Loucy (cell line): Measurements from ENCODE around the gene CTNND2.

Experiments
- H2AFZ ChIP-seq: fragments of 200-600 bp; sonication (generic); 2 replicates; pipeline ENCODE4 v1.6.0; 2016; ENCODE audit warnings: antibody characterized with exemption, mild to moderate bottlenecking, low read length, moderate library complexity
- H3F3A ChIP-seq: fragments of 200-600 bp; 2 replicates; pipeline ENCODE4 v1.6.0; 2016; ENCODE audit warnings: antibody characterized with exemption, low read depth, mild to moderate bottlenecking
- H3K27me3 ChIP-seq: fragments of 200-600 bp; sonication (generic); 2 replicates; pipeline ENCODE4 v1.6.1; 2014; ENCODE audit warnings: low read length, mild to moderate bottlenecking; ENCODE audit not compliant: insufficient read depth, poor library complexity, severe bottlenecking
- H3K36me3 ChIP-seq: fragments of 200-600 bp; sonication (generic); 2 replicates; pipeline ENCODE4 v1.6.1; 2016; ENCODE audit warnings: low read length; ENCODE audit not compliant: insufficient read depth
- H3K4me1 ChIP-seq: fragments of 200-600 bp; sonication (generic); 2 replicates; pipeline ENCODE4 v1.5.1; 2014; ENCODE audit warnings: low read length, mild to moderate bottlenecking; ENCODE audit not compliant: insufficient read depth, poor library complexity, severe bottlenecking
- H3K4me2 ChIP-seq: fragments of 200-600 bp; sonication (generic); 2 replicates; pipeline ENCODE4 v1.6.0; 2014; ENCODE audit warnings: antibody characterized with exemption, low read length, low read depth, mild to moderate bottlenecking; ENCODE audit not compliant: poor library complexity, severe bottlenecking
- H3K4me3 ChIP-seq: fragments of 200-600 bp; sonication (generic); 2 replicates; pipeline ENCODE4 v1.5.1; 2014; ENCODE audit warnings: low read length, mild to moderate bottlenecking, mixed read lengths; ENCODE audit not compliant: poor library complexity, severe bottlenecking
- H3K79me2 ChIP-seq: fragments of 200-600 bp; sonication (generic); 2 replicates; pipeline ENCODE4 v1.6.1; 2014; ENCODE audit warnings: low read length; ENCODE audit not compliant: insufficient read depth
- H3K9ac ChIP-seq: fragments of 200-600 bp; sonication (generic); 2 replicates; pipeline ENCODE4 v1.6.0; 2014; ENCODE audit warnings: mild to moderate bottlenecking, low read depth, low read length, moderate library complexity; ENCODE audit not compliant: poor library complexity, severe bottlenecking
- H3K9me2 ChIP-seq: fragments of 200-600 bp; sonication (generic); replicated peaks from 2 replicates; pipeline ENCODE4 v1.6.1; 2016; ENCODE audit warnings: low read depth, low read length, mixed read lengths
- H3K9me3 ChIP-seq: fragments of 200-600 bp; sonication (generic); 2 replicates; pipeline ENCODE4 v1.6.1; 2014; ENCODE audit warnings: mild to moderate bottlenecking, antibody characterized with exemption, low read length, low read depth; ENCODE audit not compliant: insufficient read depth
- H4K20me1 ChIP-seq: fragments of 200-600 bp; sonication (generic); 2 replicates; pipeline ENCODE4 v1.6.0; 2014; ENCODE audit warnings: antibody characterized with exemption, low read length, mild to moderate bottlenecking; ENCODE audit not compliant: insufficient read depth, poor library complexity, severe bottlenecking
- EZH2phosphoT487 ChIP-seq: fragments of 200-600 bp; IDR thresholded peaks from 2 replicates; pipeline ENCODE4 v1.6.1; 2018; ENCODE audit warnings: antibody characterized with exemption, mild to moderate bottlenecking, moderate library complexity, borderline replicate concordance
- TF ChIP-seq, protein P1 (sequence below): fragments of 200-600 bp; sonication (generic); conservative IDR thresholded peaks from 2 replicates; pipeline ENCODE4 v1.5.1; 2014; ENCODE audit warnings: mild to moderate bottlenecking, antibody characterized with exemption, low read length

The CTNND2 gene

DNA sequence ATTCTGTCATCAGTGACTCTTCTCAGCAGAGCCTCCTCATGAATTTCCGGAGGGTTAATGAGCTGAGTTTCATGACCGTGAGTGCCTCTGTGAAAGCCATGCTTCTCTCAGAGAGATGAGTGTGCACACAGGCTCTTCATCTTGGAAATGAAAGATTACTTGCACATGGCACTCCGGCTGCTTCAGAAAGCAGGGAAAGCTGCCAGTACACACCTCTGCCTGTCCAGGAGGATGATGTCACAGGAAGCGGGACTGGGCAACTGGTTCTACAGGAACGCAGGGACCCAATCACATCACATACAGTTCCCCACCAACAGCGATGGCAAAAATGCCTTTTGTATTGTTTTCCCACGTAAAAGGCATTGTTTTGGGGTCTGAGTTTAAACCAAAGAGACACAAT is 857.2 kb downstream of the CTNND2 start:
- no peak for TF ChIP-seq EZH2phosphoT487
- TF ChIP-seq, protein P1, sequence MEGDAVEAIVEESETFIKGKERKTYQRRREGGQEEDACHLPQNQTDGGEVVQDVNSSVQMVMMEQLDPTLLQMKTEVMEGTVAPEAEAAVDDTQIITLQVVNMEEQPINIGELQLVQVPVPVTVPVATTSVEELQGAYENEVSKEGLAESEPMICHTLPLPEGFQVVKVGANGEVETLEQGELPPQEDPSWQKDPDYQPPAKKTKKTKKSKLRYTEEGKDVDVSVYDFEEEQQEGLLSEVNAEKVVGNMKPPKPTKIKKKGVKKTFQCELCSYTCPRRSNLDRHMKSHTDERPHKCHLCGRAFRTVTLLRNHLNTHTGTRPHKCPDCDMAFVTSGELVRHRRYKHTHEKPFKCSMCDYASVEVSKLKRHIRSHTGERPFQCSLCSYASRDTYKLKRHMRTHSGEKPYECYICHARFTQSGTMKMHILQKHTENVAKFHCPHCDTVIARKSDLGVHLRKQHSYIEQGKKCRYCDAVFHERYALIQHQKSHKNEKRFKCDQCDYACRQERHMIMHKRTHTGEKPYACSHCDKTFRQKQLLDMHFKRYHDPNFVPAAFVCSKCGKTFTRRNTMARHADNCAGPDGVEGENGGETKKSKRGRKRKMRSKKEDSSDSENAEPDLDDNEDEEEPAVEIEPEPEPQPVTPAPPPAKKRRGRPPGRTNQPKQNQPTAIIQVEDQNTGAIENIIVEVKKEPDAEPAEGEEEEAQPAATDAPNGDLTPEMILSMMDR, result no peak
- H3K9ac ChIP-seq, result no peak overlapping the region
- no peaks in the 10 kb centered on the region for H3K9me2 ChIP-seq
- H2AFZ ChIP-seq, result no peak overlapping the region
- H3K4me2 ChIP-seq, result no peak overlapping the region
- H3K79me2 ChIP-seq, result no peaks in the 10 kb centered on the region
- no peaks in the 10 kb centered on the region for H3K9me3 ChIP-seq
- H4K20me1 ChIP-seq, result no peaks in the 10 kb centered on the region
- H3K27me3 ChIP-seq, result no peaks in the 10 kb centered on the region
- no peak overlapping the region for H3K4me3 ChIP-seq
- no peaks in the 10 kb centered on the region for H3F3A ChIP-seq
- no peaks in the 10 kb centered on the region for H3K4me1 ChIP-seq
- H3K36me3 ChIP-seq, result no peaks in the 10 kb centered on the region

DNA sequence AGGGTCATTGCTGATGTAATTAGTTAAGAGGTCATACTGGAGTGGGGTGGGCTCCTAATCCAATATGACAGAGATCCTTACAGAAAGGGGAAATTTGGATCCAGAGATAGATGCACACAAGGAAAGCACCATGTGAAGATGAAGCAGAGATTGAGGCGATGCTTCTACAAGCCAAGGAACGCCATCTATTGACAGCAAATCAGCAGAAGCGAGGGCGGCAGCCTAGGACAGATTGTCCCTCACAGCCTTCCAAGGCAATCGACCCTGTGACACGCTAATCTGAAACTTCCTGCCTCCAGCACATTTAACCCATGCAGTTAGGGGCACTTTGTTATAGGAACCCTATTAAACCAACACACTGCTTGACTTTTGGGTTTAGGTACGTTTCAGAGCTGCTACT is 858.1 kb downstream of the CTNND2 start:
- no peaks in the 10 kb centered on the region for H3K4me1 ChIP-seq
- H3K27me3 ChIP-seq, result no peaks in the 10 kb centered on the region
- no peaks in the 10 kb centered on the region for H3K79me2 ChIP-seq
- H3K9ac ChIP-seq, result no peak overlapping the region
- no peak overlapping the region for H2AFZ ChIP-seq
- TF ChIP-seq, protein P1, result peak; percentile 24; the same call in 1 of the 2 replicates
- TF ChIP-seq EZH2phosphoT487, result no peak
- no peak overlapping the region for H3K4me2 ChIP-seq
- no peaks in the 10 kb centered on the region for H3K36me3 ChIP-seq
- H3K9me2 ChIP-seq, result no peaks in the 10 kb centered on the region
- H3F3A ChIP-seq, result no peaks in the 10 kb centered on the region
- H3K4me3 ChIP-seq, result no peak overlapping the region
- no peaks in the 10 kb centered on the region for H4K20me1 ChIP-seq
- no peaks in the 10 kb centered on the region for H3K9me3 ChIP-seq

DNA sequence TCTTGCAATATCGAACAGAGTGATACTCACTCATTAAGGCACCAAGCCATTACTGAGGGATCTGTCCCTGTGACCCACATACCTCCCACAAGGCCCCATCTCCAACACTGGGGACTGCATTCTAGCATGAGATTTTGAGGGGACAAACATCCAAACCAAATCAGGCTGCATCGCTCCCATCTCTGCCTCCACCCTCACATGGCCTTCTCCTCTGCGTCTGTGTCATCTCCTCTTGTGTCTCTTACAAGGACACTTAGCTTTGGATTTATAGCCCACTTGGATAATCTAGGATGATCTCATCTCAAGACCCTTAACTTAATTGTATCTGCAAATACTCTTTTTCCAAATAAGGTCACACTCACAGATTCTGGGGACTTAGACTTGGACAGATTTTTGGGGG is 858.8 kb downstream of the CTNND2 start:
- Histone ChIP-seq H3K4me3 (no peak overlapping the region), H2AFZ (no peak overlapping the region), H3K9me2 (no peaks in the 10 kb centered on the region), H3K9ac (no peak overlapping the region), H3K9me3 (no peaks in the 10 kb centered on the region), H4K20me1 (no peaks in the 10 kb centered on the region), H3K36me3 (no peaks in the 10 kb centered on the region), H3K27me3 (no peaks in the 10 kb centered on the region), H3K79me2 (no peaks in the 10 kb centered on the region), H3K4me2 (no peak overlapping the region), H3F3A (no peaks in the 10 kb centered on the region), H3K4me1 (no peaks in the 10 kb centered on the region)
- TF ChIP-seq, protein P1, result no peak
- no peak for TF ChIP-seq EZH2phosphoT487
